Activated CD8-positive, alpha-beta memory T cell treated with anti-CD3 and anti-CD28 coated beads, Interleukin-2, amount 50 U/mL, for 48 hours (primary cell): ENCODE data around the gene PDXK.
"Not testable (repeated sequence)": the region's sequence is repeated elsewhere in the genome, so short reads cannot be mapped to it uniquely, and the experiment has no call there.

Experiments
- DNase-seq: peaks from one replicate; pipeline ENCODE4 v3.0.0-alpha.2; 2020

Gene PDXK

GRCh38 chr21:43718872-43719747, at the start of gene PDXK:
PDXK (plus strand) TSS chr21:43719129; CDS start chr21:43719295, 166 bp downstream.
- DNase-seq, result peak; percentile 89

- no peak for DNase-seq
These were observed 48.9 kb upstream of the PDXK start for GRCh38 chr21:43669828-43670605.

- DNase-seq, result no peak
These were observed 43.1 kb upstream of the PDXK start for GRCh38 chr21:43675871-43676270.

- DNase-seq, result no peak
These were observed 42.5 kb upstream of the PDXK start for GRCh38 chr21:43676391-43676790.

- no peak for DNase-seq
These were observed 39.0 kb upstream of the PDXK start for GRCh38 chr21:43679951-43680350.

GRCh38 chr21:43680421-43680820, 38.5 kb upstream of the PDXK start:
- DNase-seq, result not testable (repeated sequence)

- no peak for DNase-seq
These were observed 37.3 kb upstream of the PDXK start for GRCh38 chr21:43681650-43682049.

- no peak for DNase-seq
These were observed 34.5 kb upstream of the PDXK start for GRCh38 chr21:43684424-43684823.

- DNase-seq, result no peak
These were observed 31.9 kb upstream of the PDXK start for GRCh38 chr21:43686811-43687565.

GRCh38 chr21:43687566-43688399, 31.1 kb upstream of the PDXK start:
- DNase-seq, result no peak

GRCh38 chr21:43688906-43689305, 30.0 kb upstream of the PDXK start:
- DNase-seq, result no peak

GRCh38 chr21:43689556-43690337, 29.2 kb upstream of the PDXK start:
- no peak for DNase-seq

GRCh38 chr21:43690346-43690745, 28.6 kb upstream of the PDXK start:
- DNase-seq, result no peak

- no peak for DNase-seq
These were observed 27.7 kb upstream of the PDXK start for GRCh38 chr21:43691086-43691795.

- no peak for DNase-seq
These were observed 27.1 kb upstream of the PDXK start for GRCh38 chr21:43691801-43692200.

- DNase-seq, result no peak
These were observed 26.0 kb upstream of the PDXK start for GRCh38 chr21:43692949-43693348.

- no peak for DNase-seq
These were observed 24.9 kb upstream of the PDXK start for GRCh38 chr21:43693981-43694380.

- DNase-seq, result no peak
These were observed 24.4 kb upstream of the PDXK start for GRCh38 chr21:43694437-43695079.

- DNase-seq, result no peak
These were observed 22.7 kb upstream of the PDXK start for GRCh38 chr21:43696214-43696613.
